AG09309 (cell line): ENCODE measurements around the gene PLCB2.

Source experiments
- DNase-seq: peaks from one replicate; pipeline ENCODE4 v3.0.0-alpha.2; 2010; ENCODE audit warnings: low read depth
- H3K4me3 ChIP-seq: 2 replicates; pipeline ENCODE4 v1.5.1; 2011; ENCODE audit warnings: mild to moderate bottlenecking, low read depth, low read length, moderate library complexity; ENCODE audit not compliant: control insufficient read depth
- CTCF ChIP-seq: IDR thresholded peaks from 2 replicates; pipeline ENCODE4 v1.5.1; 2011; ENCODE audit warnings: mild to moderate bottlenecking, low read depth, low read length, inconsistent platforms; ENCODE audit not compliant: insufficient read depth, control insufficient read depth; ENCODE audit errors: missing control alignments

Gene PLCB2

GRCh38 chr15:40307421-40308211 is at the start of gene PLCB2:
TSS of gene PLCB2 (minus strand) at chr15:40307935. CDS start at chr15:40307672, 263 bp downstream.
- no peak for DNase-seq
- H3K4me3 ChIP-seq = no peak within 1 kb of the TSS

GRCh38 chr15:40357246-40357645 is 49.5 kb upstream of the PLCB2 start:
- H3K4me3 ChIP-seq = no peak overlapping the region
- no peak for DNase-seq
- no peak for TF ChIP-seq CTCF

More at GRCh38 chr15:40307421-40308211, at the start of gene PLCB2:
- peak; percentile 20 for TF ChIP-seq CTCF

- TF ChIP-seq CTCF = no peak
- DNase-seq = no peak
- no peak overlapping the region for H3K4me3 ChIP-seq
Observed at GRCh38 chr15:40355976-40356585, 48.3 kb upstream of the PLCB2 start.

GRCh38 chr15:40354408-40355171 is 46.9 kb upstream of the PLCB2 start:
- no peak overlapping the region for H3K4me3 ChIP-seq
- TF ChIP-seq CTCF = peak; percentile 66
- no peak for DNase-seq

GRCh38 chr15:40353697-40354096 is 46.0 kb upstream of the PLCB2 start:
- no peak for DNase-seq
- H3K4me3 ChIP-seq = no peak overlapping the region
- TF ChIP-seq CTCF = no peak

GRCh38 chr15:40352281-40352901 is 44.7 kb upstream of the PLCB2 start:
- H3K4me3 ChIP-seq = no peak overlapping the region
- TF ChIP-seq CTCF = no peak
- no peak for DNase-seq
